Stimulated activated effector memory CD8-positive, alpha-beta T cell treated with anti-CD3 and anti-CD28 coated beads, Interleukin-12 subunit alpha, Interleukin-12 subunit beta, amount 100 ng/mL, for 72 hours (primary cell): Measurements from ENCODE around the gene BCL2.
"Not testable (repeated sequence)": the region's sequence is repeated elsewhere in the genome, so short reads cannot be mapped to it uniquely, and the experiment has no call there.

Experiments
- ATAC-seq: fragments of 150-1000 bp; cut with Tn5 transposase; 2 replicates; pipeline ENCODE4 v1.10.0; 2021
- DNase-seq, 2 donors: peaks; one replicate each; pipeline ENCODE4 v3.0.0; 2021 to 2022; ENCODE audit warnings: low spot score in 2 of 2
- H3K27ac Mint-ChIP-seq: one replicate; pipeline ENCODE4 v1.8.0; 2022; ENCODE audit warnings: mild to moderate bottlenecking, mixed read lengths
- H3K36me3 Mint-ChIP-seq: one replicate; pipeline ENCODE4 v1.8.0; 2022; ENCODE audit warnings: mild to moderate bottlenecking, mixed read lengths
- H3K4me1 Mint-ChIP-seq: one replicate; pipeline ENCODE4 v1.8.0; 2022; ENCODE audit warnings: mixed read lengths
- H3K4me3 Mint-ChIP-seq: one replicate; pipeline ENCODE4 v1.8.0; 2022; ENCODE audit warnings: mild to moderate bottlenecking, mixed read lengths
- H3K9me3 Mint-ChIP-seq: one replicate; pipeline ENCODE4 v1.8.0; 2022; ENCODE audit warnings: mixed read lengths

Gene BCL2

GRCh38 chr18:63207143-63207790 is 112.3 kb downstream of the BCL2 start:
- Mint-ChIP-seq H3K27ac (peak overlapping the region; percentile 99), H3K36me3 (peaks cover 75% of the 10 kb centered on the region), H3K4me1 (peaks cover 96% of the 10 kb centered on the region), H3K9me3 (no peaks in the 10 kb centered on the region), H3K4me3 (peak overlapping the region; percentile 77)
- DNase-seq (no peak), ATAC-seq (peak; percentile 60)

GRCh38 chr18:63206433-63207142 is 113.0 kb downstream of the BCL2 start:
- no peak for DNase-seq
- Mint-ChIP-seq H3K9me3 (no peaks in the 10 kb centered on the region), H3K4me1 (peaks cover 89% of the 10 kb centered on the region), H3K4me3 (peak overlapping the region; percentile 77), H3K36me3 (peaks cover 68% of the 10 kb centered on the region), H3K27ac (peak overlapping the region; percentile 99)
- ATAC-seq = peak; percentile 2

DNA sequence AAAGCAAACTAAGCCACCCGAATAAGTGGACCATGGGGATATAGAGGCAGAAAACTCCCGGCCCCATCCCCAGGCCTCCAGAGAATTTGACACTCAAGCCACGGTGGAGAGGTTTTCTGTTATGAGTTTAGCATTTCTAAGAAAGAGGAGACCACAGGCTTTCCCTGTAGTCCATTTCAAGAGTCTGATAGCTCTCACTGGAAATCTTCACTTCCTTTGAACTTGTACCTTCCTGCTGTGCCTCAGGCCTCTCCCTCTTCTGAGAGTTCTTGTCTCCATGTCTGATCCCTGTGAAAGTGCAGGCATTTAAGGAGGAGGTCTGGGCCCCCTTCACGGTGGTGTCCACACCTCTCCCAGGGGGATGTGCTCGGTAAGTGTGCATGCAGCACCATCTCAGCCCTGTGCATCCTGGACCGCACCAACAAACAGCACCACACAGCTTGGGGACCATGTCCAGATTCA is 113.7 kb downstream of the BCL2 start:
- H3K36me3 Mint-ChIP-seq = peaks cover 61% of the 10 kb centered on the region
- ATAC-seq = peak; percentile 76
- no peak for DNase-seq
- H3K4me3 Mint-ChIP-seq = peak overlapping the region; percentile 77
- H3K27ac Mint-ChIP-seq = peak overlapping the region; percentile 99
- H3K9me3 Mint-ChIP-seq = no peaks in the 10 kb centered on the region
- H3K4me1 Mint-ChIP-seq = peaks cover 82% of the 10 kb centered on the region

GRCh38 chr18:63203497-63203896 is 116.1 kb downstream of the BCL2 start:
- H3K4me1 Mint-ChIP-seq = peaks cover 60% of the 10 kb centered on the region
- peak overlapping the region; percentile 77 for H3K4me3 Mint-ChIP-seq
- peaks cover 37% of the 10 kb centered on the region for H3K36me3 Mint-ChIP-seq
- no peaks in the 10 kb centered on the region for H3K9me3 Mint-ChIP-seq
- ATAC-seq (no peak), DNase-seq (no peak)
- peak overlapping the region; percentile 99 for H3K27ac Mint-ChIP-seq

- Mint-ChIP-seq H3K9me3 (no peaks in the 10 kb centered on the region), H3K4me1 (peaks cover 54% of the 10 kb centered on the region), H3K4me3 (peak overlapping the region; percentile 6), H3K27ac (peak overlapping the region; percentile 99), H3K36me3 (peaks cover 31% of the 10 kb centered on the region)
- DNase-seq (no peak), ATAC-seq (no peak)
Observed at GRCh38 chr18:63202828-63203227, 116.7 kb downstream of the BCL2 start.

DNA sequence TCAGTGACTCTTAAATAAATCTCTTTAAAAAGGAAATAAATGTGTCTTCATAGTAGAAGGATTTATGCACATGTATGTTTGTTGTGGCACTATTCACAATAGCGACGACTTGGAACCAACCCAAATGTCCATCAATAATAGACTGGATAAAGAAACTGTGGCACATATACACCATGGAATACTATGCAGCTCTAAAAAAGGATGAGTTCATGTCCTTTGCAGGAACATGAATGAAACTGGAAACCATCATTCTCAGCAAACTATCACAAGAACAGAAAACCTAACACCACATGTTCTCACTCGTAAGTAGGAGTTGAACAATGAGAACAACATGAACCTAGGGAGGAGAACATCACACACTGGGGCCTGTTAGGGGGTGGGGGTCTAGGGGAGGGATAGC is 118.1 kb downstream of the BCL2 start:
- not testable (repeated sequence) for ATAC-seq, H3K27ac Mint-ChIP-seq, H3K9me3 Mint-ChIP-seq, DNase-seq, H3K4me3 Mint-ChIP-seq
- H3K36me3 Mint-ChIP-seq = peaks cover 17% of the 10 kb centered on the region
- peaks cover 42% of the 10 kb centered on the region for H3K4me1 Mint-ChIP-seq

- peaks cover 9% of the 10 kb centered on the region for H3K36me3 Mint-ChIP-seq
- no peak for DNase-seq
- no peaks in the 10 kb centered on the region for H3K9me3 Mint-ChIP-seq
- no peak overlapping the region for H3K27ac Mint-ChIP-seq
- H3K4me1 Mint-ChIP-seq = peaks cover 25% of the 10 kb centered on the region
- peak; percentile 90 for ATAC-seq
- H3K4me3 Mint-ChIP-seq = no peak overlapping the region
Observed at GRCh38 chr18:63199743-63200241, 119.8 kb downstream of the BCL2 start.

- H3K4me1 Mint-ChIP-seq = peaks cover 20% of the 10 kb centered on the region
- no peaks in the 10 kb centered on the region for H3K9me3 Mint-ChIP-seq
- ATAC-seq (no peak), DNase-seq (no peak)
- no peak overlapping the region for H3K27ac Mint-ChIP-seq
- peaks cover 5% of the 10 kb centered on the region for H3K36me3 Mint-ChIP-seq
- H3K4me3 Mint-ChIP-seq = no peak overlapping the region
Observed at GRCh38 chr18:63198868-63199742, 120.5 kb downstream of the BCL2 start.

GRCh38 chr18:63198098-63198760 is 121.3 kb downstream of the BCL2 start:
- ATAC-seq = peak; percentile 46
- no peaks in the 10 kb centered on the region for H3K9me3 Mint-ChIP-seq
- H3K27ac Mint-ChIP-seq = no peak overlapping the region
- H3K36me3 Mint-ChIP-seq = peaks cover 13% of the 10 kb centered on the region
- no peak overlapping the region for H3K4me3 Mint-ChIP-seq
- DNase-seq = no peak
- H3K4me1 Mint-ChIP-seq = peaks cover 20% of the 10 kb centered on the region

DNA sequence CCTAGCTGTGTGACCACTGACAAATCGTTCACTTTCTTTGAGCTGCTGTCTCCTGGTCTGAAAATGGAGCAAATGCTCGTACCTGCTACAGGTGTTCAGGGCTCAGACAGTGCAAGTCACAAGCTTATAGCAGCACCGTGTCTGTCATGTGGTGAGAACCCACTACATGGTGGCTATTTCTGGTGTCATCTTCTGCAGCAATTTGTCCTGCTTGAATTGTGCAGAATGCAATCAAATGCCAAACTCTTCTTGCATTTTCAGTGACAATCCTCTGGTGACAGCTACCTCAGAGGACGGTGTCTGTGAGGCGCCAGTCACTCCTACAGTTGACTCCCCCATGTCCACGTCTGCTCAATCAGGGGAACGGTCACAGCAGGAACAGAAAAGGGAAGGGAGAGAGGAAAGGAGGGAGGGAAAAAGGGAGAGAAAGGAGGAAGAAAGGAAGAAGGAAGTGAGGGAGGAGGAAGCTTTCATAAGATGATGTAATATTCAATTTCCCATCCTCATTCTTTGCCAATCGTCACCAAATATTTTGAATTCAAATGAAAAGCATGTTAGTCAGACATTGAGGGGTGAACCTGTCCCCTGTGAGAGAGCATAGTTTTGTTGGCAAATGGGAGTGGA is 122.2 kb downstream of the BCL2 start:
- Mint-ChIP-seq H3K36me3 (peaks cover 20% of the 10 kb centered on the region), H3K4me1 (peaks cover 20% of the 10 kb centered on the region), H3K27ac (no peak overlapping the region), H3K4me3 (no peak overlapping the region), H3K9me3 (no peaks in the 10 kb centered on the region)
- ATAC-seq (peak; percentile 56), DNase-seq (no peak)

GRCh38 chr18:63195326-63196159 is 124.0 kb downstream of the BCL2 start:
- ATAC-seq (no peak), DNase-seq (no peak)
- no peaks in the 10 kb centered on the region for H3K9me3 Mint-ChIP-seq
- H3K27ac Mint-ChIP-seq = peak overlapping the region; percentile 41
- H3K36me3 Mint-ChIP-seq = peaks cover 27% of the 10 kb centered on the region
- H3K4me3 Mint-ChIP-seq = peak overlapping the region; percentile 11
- peaks cover 33% of the 10 kb centered on the region for H3K4me1 Mint-ChIP-seq

GRCh38 chr18:63192885-63193349 is 126.7 kb downstream of the BCL2 start:
- no peak for DNase-seq
- H3K4me3 Mint-ChIP-seq = peak overlapping the region; percentile 22
- no peaks in the 10 kb centered on the region for H3K9me3 Mint-ChIP-seq
- peaks cover 48% of the 10 kb centered on the region for H3K36me3 Mint-ChIP-seq
- peak; percentile 36 for ATAC-seq
- H3K27ac Mint-ChIP-seq = peak overlapping the region; percentile 90
- peaks cover 59% of the 10 kb centered on the region for H3K4me1 Mint-ChIP-seq

DNA sequence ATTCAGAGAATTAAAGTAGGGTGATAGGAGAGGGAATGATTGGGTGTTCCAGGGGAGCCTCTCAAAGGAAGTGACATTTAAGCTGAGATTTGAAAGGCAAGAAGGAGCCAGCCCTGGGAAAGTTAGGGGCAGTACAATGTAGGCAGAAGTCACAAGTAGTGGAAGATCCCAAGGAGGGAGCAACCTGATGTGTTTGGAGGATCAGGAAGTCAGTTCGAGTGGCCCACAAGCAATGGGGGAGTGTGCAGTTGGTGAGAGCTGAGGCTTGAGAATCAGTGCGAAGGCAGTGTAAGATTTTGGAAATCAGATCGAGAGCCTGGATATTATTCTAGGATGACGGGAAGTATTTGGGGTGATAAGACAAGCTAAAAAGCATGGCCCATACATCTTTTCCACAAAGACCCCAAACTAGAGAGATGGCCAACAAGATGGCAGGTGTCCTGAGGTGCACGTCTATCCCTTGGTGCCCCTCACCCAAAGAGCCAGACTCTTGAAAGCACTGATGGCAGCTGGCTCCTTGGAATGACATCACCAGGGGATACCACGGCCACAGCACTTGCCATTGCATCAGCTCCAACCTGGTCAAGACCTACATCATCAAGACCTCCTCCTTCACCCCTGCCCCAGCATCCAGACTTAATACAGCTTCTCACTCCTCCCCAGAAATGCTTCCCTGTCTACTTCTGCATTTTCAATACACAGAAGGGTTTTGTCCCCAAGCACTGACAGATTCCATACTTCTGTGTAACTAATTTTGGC is 127.3 kb downstream of the BCL2 start:
- H3K36me3 Mint-ChIP-seq = peaks cover 48% of the 10 kb centered on the region
- DNase-seq (no peak), ATAC-seq (no peak)
- H3K27ac Mint-ChIP-seq = peak overlapping the region; percentile 90
- no peaks in the 10 kb centered on the region for H3K9me3 Mint-ChIP-seq
- peak overlapping the region; percentile 22 for H3K4me3 Mint-ChIP-seq
- H3K4me1 Mint-ChIP-seq = peaks cover 65% of the 10 kb centered on the region
